Cardiac fibroblast (primary cell): ENCODE results near the gene WIZ.
"Not testable (repeated sequence)": the region's sequence is repeated elsewhere in the genome, so short reads cannot be mapped to it uniquely, and the experiment has no call there.

Source experiments
- DNase-seq, 2 donors: peaks; one replicate each; pipeline versions ENCODE4 v3.0.0 to v3.0.0-alpha.2; 2010; ENCODE audit warnings: low read depth in 2 of 2
- H3K4me3 ChIP-seq, 2 donors: replicated peaks in 1 of 2; 1 replicate in 1 of 2; 2 replicates in 1 of 2; pipeline ENCODE4 v1.5.1; 2011; ENCODE audit warnings: low read depth in 2 of 2, low read length in 2 of 2, mild to moderate bottlenecking in 2 of 2, moderate library complexity in 1 of 2
- CTCF ChIP-seq: IDR thresholded peaks from one replicate; pipeline ENCODE4 v1.5.1; 2011; ENCODE audit warnings: low read depth, mild to moderate bottlenecking, low read length, inconsistent platforms

WIZ gene

GRCh38 chr19:15479391-15480345 is 29.9 kb upstream of the WIZ start, which contains the start of gene PGLYRP2:
TSS of gene PGLYRP2 (minus strand) at chr19:15479501. CDS start at chr19:15479371, 130 bp downstream.
- no peak for TF ChIP-seq CTCF
- peak in 1 of 2 donors; percentile 29 for DNase-seq
- H3K4me3 ChIP-seq = no peak within 1 kb of the TSS

- DNase-seq = no peak
These were observed 26.6 kb upstream of the WIZ start for GRCh38 chr19:15476325-15476724.

GRCh38 chr19:15475611-15476010 is 25.9 kb upstream of the WIZ start:
- TF ChIP-seq CTCF = no peak
- H3K4me3 ChIP-seq = no peak overlapping the region
- DNase-seq = no peak

More at GRCh38 chr19:15476325-15476724, 26.6 kb upstream of the WIZ start:
- no peak overlapping the region for H3K4me3 ChIP-seq
- TF ChIP-seq CTCF = no peak

GRCh38 chr19:15475169-15475568 is 25.4 kb upstream of the WIZ start:
- no peak overlapping the region for H3K4me3 ChIP-seq
- TF ChIP-seq CTCF = no peak
- no peak for DNase-seq

- H3K4me3 ChIP-seq, DNase-seq: not testable (repeated sequence)
These were observed 24.1 kb upstream of the WIZ start for GRCh38 chr19:15473821-15474220.

- TF ChIP-seq CTCF = no peak
- H3K4me3 ChIP-seq = no peak overlapping the region
- DNase-seq = no peak
These were observed 21.9 kb upstream of the WIZ start for GRCh38 chr19:15471639-15472101.

- no peak for TF ChIP-seq CTCF
- peak in 1 of 2 donors; percentile 20 for DNase-seq
- peak overlapping the region; percentile 30 to 37 for H3K4me3 ChIP-seq
These were observed 19.9 kb upstream of the WIZ start for GRCh38 chr19:15469513-15470297.
